NT2/D1 (cell line): ENCODE measurements around the gene ZNF223.

Source experiments
- SUZ12 ChIP-seq: IDR thresholded peaks from 2 replicates; pipeline ENCODE4 v1.6.1; 2011; ENCODE audit not compliant: insufficient read length, insufficient read depth; ENCODE audit errors: extremely low read depth
- YY1 ChIP-seq: IDR thresholded peaks from 2 replicates; pipeline ENCODE4 v1.6.1; 2011; ENCODE audit not compliant: insufficient read length, insufficient read depth
- ZNF274 ChIP-seq: IDR thresholded peaks from 2 replicates; pipeline ENCODE4 v1.6.1; 2011; ENCODE audit warnings: mild to moderate bottlenecking, low read depth, low read length

GRCh38 chr19:44093931-44094765, 42.3 kb downstream of the ZNF223 start, which contains the start of gene ZNF224:
- no peak for TF ChIP-seq SUZ12
- no peak for TF ChIP-seq YY1
- TF ChIP-seq ZNF274, result no peak
